HEK293 (cell line): ENCODE data around the gene SOX6.

ENCODE experiments used
- CTCF ChIA-PET: fragments of 350-600 bp; formaldehyde crosslinking; extraction: SDS; loops from one replicate; lab custom pipeline; 2021; ENCODE audit warnings: antibody characterized with exemption; lab: Yijun Ruan, JAX
- POLR2A ChIA-PET: fragments of 300-600 bp; formaldehyde crosslinking; extraction: SDS; loops from one replicate; lab custom pipeline; 2020; ENCODE audit warnings: antibody characterized with exemption, inconsistent platforms; lab: Yijun Ruan, JAX
- H3K27ac ChIP-seq: fragments of 200-500 bp; sonication (Bioruptor generic); 2 replicates; pipeline ENCODE4 v1.5.1; 2014; ENCODE audit warnings: low read depth, low read length, control low read depth, inconsistent platforms; ENCODE audit errors: extremely low read depth
- H3K36me3 ChIP-seq, 2 experiments: fragments of 200-500 bp in 1 of 2; sonication (Bioruptor generic) in 1 of 2; 1 replicate in 1 of 2; 2 replicates in 1 of 2; pipeline ENCODE4 v1.5.1; 2014 to 2017; ENCODE audit warnings: inconsistent platforms in 2 of 2, low read length in 2 of 2; ENCODE audit not compliant: control insufficient read depth in 2 of 2, insufficient read depth in 1 of 2
- H3K4me1 ChIP-seq: fragments of 200-500 bp; sonication (Bioruptor generic); 2 replicates; pipeline ENCODE4 v1.5.1; 2014; ENCODE audit warnings: mild to moderate bottlenecking, low read length, inconsistent platforms; ENCODE audit not compliant: control insufficient read depth, insufficient read depth
- H3K4me3 ChIP-seq: 2 replicates; pipeline ENCODE4 v1.5.1; 2011; ENCODE audit warnings: low read depth, mild to moderate bottlenecking, control low read depth, low read length, moderate library complexity
- H3K9me3 ChIP-seq: fragments of 200-500 bp; sonication (Bioruptor generic); 2 replicates; pipeline ENCODE4 v1.5.1; 2014; ENCODE audit warnings: low read depth, low read length, inconsistent platforms; ENCODE audit not compliant: control insufficient read depth, insufficient read depth
- BCL6B ChIP-seq: fragments of 450-650 bp; formaldehyde crosslinking; IDR thresholded peaks from 2 replicates; pipeline ENCODE4 v1.5.1; 2017; ENCODE audit warnings: missing biosample characterization, missing genetic modification characterization
- EGR2 ChIP-seq: fragments of 450-650 bp; formaldehyde crosslinking; IDR thresholded peaks from 2 replicates; pipeline ENCODE4 v1.5.1; 2016; ENCODE audit warnings: low read depth, missing biosample characterization, missing genetic modification characterization
- GLI4 ChIP-seq: fragments of 450-650 bp; formaldehyde crosslinking; IDR thresholded peaks from 2 replicates; pipeline ENCODE4 v1.5.1; 2016; ENCODE audit warnings: missing biosample characterization, missing genetic modification characterization
- KLF9 ChIP-seq: fragments of 450-650 bp; formaldehyde crosslinking; IDR thresholded peaks from 2 replicates; pipeline ENCODE4 v1.5.1; 2016; ENCODE audit warnings: missing biosample characterization, missing genetic modification characterization, low read depth
- OSR2 ChIP-seq: fragments of 450-650 bp; formaldehyde crosslinking; IDR thresholded peaks from 2 replicates; pipeline ENCODE4 v1.5.1; 2016; ENCODE audit warnings: missing biosample characterization, missing genetic modification characterization
- PRDM6 ChIP-seq: fragments of 450-650 bp; formaldehyde crosslinking; IDR thresholded peaks from 2 replicates; pipeline ENCODE4 v1.5.1; 2017; ENCODE audit warnings: missing biosample characterization, missing genetic modification characterization
- TRIM28 ChIP-seq: IDR thresholded peaks from 2 replicates; pipeline ENCODE4 v1.6.1; 2011; ENCODE audit warnings: low read length, control low read depth, borderline replicate concordance
- ZBTB8A ChIP-seq: fragments of 450-650 bp; formaldehyde crosslinking; IDR thresholded peaks from 2 replicates; pipeline ENCODE4 v1.5.1; 2016; ENCODE audit warnings: missing biosample characterization, missing genetic modification characterization
- ZNF133 ChIP-seq: fragments of 450-650 bp; formaldehyde crosslinking; IDR thresholded peaks from 2 replicates; pipeline ENCODE4 v1.5.1; 2016; ENCODE audit warnings: missing biosample characterization, missing genetic modification characterization
- ZNF169 ChIP-seq: fragments of 450-650 bp; formaldehyde crosslinking; IDR thresholded peaks from 2 replicates; pipeline ENCODE4 v1.5.1; 2016; ENCODE audit warnings: missing biosample characterization, missing genetic modification characterization
- ZNF23 ChIP-seq: fragments of 450-650 bp; formaldehyde crosslinking; IDR thresholded peaks from 2 replicates; pipeline ENCODE4 v1.5.1; 2016; ENCODE audit warnings: missing biosample characterization, missing genetic modification characterization, borderline replicate concordance
- ZNF280C ChIP-seq: fragments of 450-650 bp; formaldehyde crosslinking; IDR thresholded peaks from 2 replicates; pipeline ENCODE4 v1.5.1; 2016; ENCODE audit warnings: missing biosample characterization, missing genetic modification characterization
- ZNF335 ChIP-seq: fragments of 450-650 bp; formaldehyde crosslinking; conservative IDR thresholded peaks from 2 replicates; pipeline ENCODE4 v1.5.1; 2016; ENCODE audit warnings: missing biosample characterization, missing genetic modification characterization
- ZNF350 ChIP-seq: fragments of 450-650 bp; formaldehyde crosslinking; IDR thresholded peaks from 2 replicates; pipeline ENCODE4 v1.5.0; 2017; ENCODE audit warnings: missing biosample characterization, mild to moderate bottlenecking, missing genetic modification characterization
- ZNF37A ChIP-seq: fragments of 450-650 bp; IDR thresholded peaks from 2 replicates; pipeline ENCODE4 v1.5.1; 2018; ENCODE audit warnings: missing biosample characterization, missing genetic modification characterization
- ZNF394 ChIP-seq: fragments of 450-650 bp; formaldehyde crosslinking; IDR thresholded peaks from 2 replicates; pipeline ENCODE4 v1.5.1; 2016; ENCODE audit warnings: missing biosample characterization, missing genetic modification characterization, mild to moderate bottlenecking, moderate library complexity, borderline replicate concordance
- ZNF529 ChIP-seq: fragments of 450-650 bp; formaldehyde crosslinking; IDR thresholded peaks from 2 replicates; pipeline ENCODE4 v1.5.1; 2017; ENCODE audit warnings: missing genetic modification characterization, missing biosample characterization; ENCODE audit not compliant: insufficient replicate concordance
- ZNF664 ChIP-seq: fragments of 450-650 bp; formaldehyde crosslinking; IDR thresholded peaks from 2 replicates; pipeline ENCODE4 v1.5.1; 2016; ENCODE audit warnings: missing biosample characterization, missing genetic modification characterization
- ZNF768 ChIP-seq: fragments of 450-650 bp; formaldehyde crosslinking; IDR thresholded peaks from 2 replicates; pipeline ENCODE4 v1.5.1; 2018; ENCODE audit warnings: missing biosample characterization, mild to moderate bottlenecking, missing genetic modification characterization
- ZNF791 ChIP-seq: fragments of 450-650 bp; formaldehyde crosslinking; IDR thresholded peaks from 2 replicates; pipeline ENCODE4 v1.5.1; 2016; ENCODE audit warnings: missing biosample characterization, missing genetic modification characterization
- TF ChIP-seq, protein P1 (sequence below): fragments of 450-650 bp; formaldehyde crosslinking; optimal IDR thresholded peaks from 2 replicates; pipeline ENCODE3; 2016; ENCODE audit warnings: missing biosample characterization, mild to moderate bottlenecking, missing genetic modification characterization

SOX6 gene

GRCh38 chr11:16223558-16223957 is 132.8 kb downstream of the SOX6 start:
- CTCF ChIA-PET: no interaction called here
- no peaks in the 10 kb centered on the region for H3K9me3 ChIP-seq
- POLR2A ChIA-PET: no interaction called here
- TF ChIP-seq BCL6B: peak; percentile 41; the same call in 1 of the 2 replicates
- no peak for TF ChIP-seq PRDM6 (tag by site-specific recombination)
- H3K4me1 ChIP-seq: no peaks in the 10 kb centered on the region
- H3K27ac ChIP-seq: no peak overlapping the region
- H3K36me3 ChIP-seq: no peaks in the 10 kb centered on the region
- H3K4me3 ChIP-seq: no peak overlapping the region

DNA sequence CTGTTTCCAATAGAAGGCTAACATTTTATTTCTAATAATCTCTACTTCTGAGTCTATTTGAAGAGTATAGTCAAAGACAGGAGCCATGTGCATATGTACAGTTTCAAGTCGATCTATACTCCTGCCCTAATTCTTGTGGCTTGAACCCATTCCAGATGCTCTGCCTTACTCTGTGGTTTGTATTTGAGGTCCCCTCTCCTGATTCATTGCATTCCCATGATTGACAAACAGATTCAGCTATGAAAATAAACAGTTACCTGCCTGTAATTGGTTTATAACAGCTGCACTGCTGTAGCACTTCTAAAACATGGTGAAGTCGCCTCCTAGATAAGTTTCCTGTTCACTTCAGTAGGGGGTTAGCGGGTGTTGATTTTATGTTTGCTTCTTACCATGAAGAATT is 138.7 kb downstream of the SOX6 start:
- Histone ChIP-seq H3K4me3 (no peak overlapping the region), H3K36me3 (no peaks in the 10 kb centered on the region), H3K9me3 (no peaks in the 10 kb centered on the region), H3K4me1 (no peaks in the 10 kb centered on the region), H3K27ac (no peak overlapping the region)
- ChIA-PET CTCF (interaction anchor here (0.6 kb wide), 1 partner anchor 60 kb away, joined by 3 read pairs; no protein-coding TSS in a partner anchor), POLR2A (no interaction called here)
- TF ChIP-seq ZNF394 (tag by site-specific recombination) (no peak), ZNF350 (tag by site-specific recombination) (no peak), ZBTB8A (tag by site-specific recombination) (no peak), ZNF169 (tag by site-specific recombination) (no peak), ZNF133 (tag by site-specific recombination) (no peak), ZNF23 (tag by site-specific recombination) (no peak), ZNF335 (tag by site-specific recombination) (no peak), BCL6B (no peak), EGR2 (no peak), ZNF529 (no peak), ZNF37A (tag by site-specific recombination) (no peak)

GRCh38 chr11:16216831-16217230 is 139.5 kb downstream of the SOX6 start:
- Histone ChIP-seq H3K9me3 (no peaks in the 10 kb centered on the region), H3K36me3 (no peaks in the 10 kb centered on the region), H3K27ac (no peak overlapping the region), H3K4me1 (no peaks in the 10 kb centered on the region), H3K4me3 (no peak overlapping the region)
- ChIA-PET POLR2A (no interaction called here), CTCF (no interaction called here)
- TF ChIP-seq ZNF280C (tag by site-specific recombination) (no peak), ZNF768 (no peak), TRIM28 (no peak), ZNF664 (no peak), OSR2 (tag by site-specific recombination) (no peak), ZNF791 (no peak), GLI4 (no peak), KLF9 (tag by site-specific recombination) (no peak)
- TF ChIP-seq, protein P1, sequence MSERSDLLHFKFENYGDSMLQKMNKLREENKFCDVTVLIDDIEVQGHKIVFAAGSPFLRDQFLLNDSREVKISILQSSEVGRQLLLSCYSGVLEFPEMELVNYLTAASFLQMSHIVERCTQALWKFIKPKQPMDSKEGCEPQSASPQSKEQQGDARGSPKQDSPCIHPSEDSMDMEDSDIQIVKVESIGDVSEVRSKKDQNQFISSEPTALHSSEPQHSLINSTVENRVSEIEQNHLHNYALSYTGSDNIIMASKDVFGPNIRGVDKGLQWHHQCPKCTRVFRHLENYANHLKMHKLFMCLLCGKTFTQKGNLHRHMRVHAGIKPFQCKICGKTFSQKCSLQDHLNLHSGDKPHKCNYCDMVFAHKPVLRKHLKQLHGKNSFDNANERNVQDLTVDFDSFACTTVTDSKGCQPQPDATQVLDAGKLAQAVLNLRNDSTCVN (tag by site-specific recombination): no peak
